ENCODE measurements around the gene HYAL2.
A peak's percentile ranks its signal among the peaks of the same experiment; 100 is the strongest.

The HYAL2 gene

GRCh38 chr3:50358911-50359759 lies 36.6 kb upstream of the HYAL2 start, which contains the start of gene TMEM115 (continued):
- TF ChIP-seq, protein P1, sequence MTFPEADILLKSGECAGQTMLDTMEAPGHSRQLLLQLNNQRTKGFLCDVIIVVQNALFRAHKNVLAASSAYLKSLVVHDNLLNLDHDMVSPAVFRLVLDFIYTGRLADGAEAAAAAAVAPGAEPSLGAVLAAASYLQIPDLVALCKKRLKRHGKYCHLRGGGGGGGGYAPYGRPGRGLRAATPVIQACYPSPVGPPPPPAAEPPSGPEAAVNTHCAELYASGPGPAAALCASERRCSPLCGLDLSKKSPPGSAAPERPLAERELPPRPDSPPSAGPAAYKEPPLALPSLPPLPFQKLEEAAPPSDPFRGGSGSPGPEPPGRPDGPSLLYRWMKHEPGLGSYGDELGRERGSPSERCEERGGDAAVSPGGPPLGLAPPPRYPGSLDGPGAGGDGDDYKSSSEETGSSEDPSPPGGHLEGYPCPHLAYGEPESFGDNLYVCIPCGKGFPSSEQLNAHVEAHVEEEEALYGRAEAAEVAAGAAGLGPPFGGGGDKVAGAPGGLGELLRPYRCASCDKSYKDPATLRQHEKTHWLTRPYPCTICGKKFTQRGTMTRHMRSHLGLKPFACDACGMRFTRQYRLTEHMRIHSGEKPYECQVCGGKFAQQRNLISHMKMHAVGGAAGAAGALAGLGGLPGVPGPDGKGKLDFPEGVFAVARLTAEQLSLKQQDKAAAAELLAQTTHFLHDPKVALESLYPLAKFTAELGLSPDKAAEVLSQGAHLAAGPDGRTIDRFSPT (tag by site-specific recombination; IDR thresholded peaks at IDR 0.05) = peak; percentile 49
- TF ChIP-seq, protein P2, sequence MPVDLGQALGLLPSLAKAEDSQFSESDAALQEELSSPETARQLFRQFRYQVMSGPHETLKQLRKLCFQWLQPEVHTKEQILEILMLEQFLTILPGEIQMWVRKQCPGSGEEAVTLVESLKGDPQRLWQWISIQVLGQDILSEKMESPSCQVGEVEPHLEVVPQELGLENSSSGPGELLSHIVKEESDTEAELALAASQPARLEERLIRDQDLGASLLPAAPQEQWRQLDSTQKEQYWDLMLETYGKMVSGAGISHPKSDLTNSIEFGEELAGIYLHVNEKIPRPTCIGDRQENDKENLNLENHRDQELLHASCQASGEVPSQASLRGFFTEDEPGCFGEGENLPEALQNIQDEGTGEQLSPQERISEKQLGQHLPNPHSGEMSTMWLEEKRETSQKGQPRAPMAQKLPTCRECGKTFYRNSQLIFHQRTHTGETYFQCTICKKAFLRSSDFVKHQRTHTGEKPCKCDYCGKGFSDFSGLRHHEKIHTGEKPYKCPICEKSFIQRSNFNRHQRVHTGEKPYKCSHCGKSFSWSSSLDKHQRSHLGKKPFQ (tag by site-specific recombination; IDR thresholded peaks at IDR 0.05) = no peak
- TF ChIP-seq ZNF585B (tag by site-specific recombination; IDR thresholded peaks at IDR 0.05) = peak; percentile 91
- TF ChIP-seq SP2 (tag by site-specific recombination; IDR thresholded peaks at IDR 0.05) = peak; percentile 66
- peak; percentile 96 for TF ChIP-seq ZBTB20 (tag by site-specific recombination; IDR thresholded peaks at IDR 0.05)
- 0 out of 2 replicates have a peak, but pooled peaks have one; percentile 13 for TF ChIP-seq ZSCAN4 (tag by site-specific recombination; IDR thresholded peaks at IDR 0.05)
- peak; percentile 83 for TF ChIP-seq ZXDB (tag by site-specific recombination; IDR thresholded peaks at IDR 0.05)
- no peak for TF ChIP-seq SCRT2 (tag by site-specific recombination; IDR thresholded peaks at IDR 0.05)
- TF ChIP-seq, protein P3, sequence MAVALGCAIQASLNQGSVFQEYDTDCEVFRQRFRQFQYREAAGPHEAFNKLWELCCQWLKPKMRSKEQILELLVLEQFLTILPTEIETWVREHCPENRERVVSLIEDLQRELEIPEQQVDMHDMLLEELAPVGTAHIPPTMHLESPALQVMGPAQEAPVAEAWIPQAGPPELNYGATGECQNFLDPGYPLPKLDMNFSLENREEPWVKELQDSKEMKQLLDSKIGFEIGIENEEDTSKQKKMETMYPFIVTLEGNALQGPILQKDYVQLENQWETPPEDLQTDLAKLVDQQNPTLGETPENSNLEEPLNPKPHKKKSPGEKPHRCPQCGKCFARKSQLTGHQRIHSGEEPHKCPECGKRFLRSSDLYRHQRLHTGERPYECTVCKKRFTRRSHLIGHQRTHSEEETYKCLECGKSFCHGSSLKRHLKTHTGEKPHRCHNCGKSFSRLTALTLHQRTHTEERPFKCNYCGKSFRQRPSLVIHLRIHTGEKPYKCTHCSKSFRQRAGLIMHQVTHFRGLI (tag by site-specific recombination; IDR thresholded peaks at IDR 0.05) = 0 out of 2 replicates have a peak, but pooled peaks have one; percentile 20
- no peak for TF ChIP-seq ZNF473 (tag by site-specific recombination; IDR thresholded peaks at IDR 0.05)
- TF ChIP-seq PATZ1 (tag by site-specific recombination; IDR thresholded peaks at IDR 0.05) = peak; percentile 75
- TF ChIP-seq SP3 (tag by site-specific recombination; IDR thresholded peaks at IDR 0.05) = peak; percentile 90
- TF ChIP-seq ZNF664 (tag by site-specific recombination; IDR thresholded peaks at IDR 0.05) = no peak
- TF ChIP-seq ZNF621 (tag by site-specific recombination; IDR thresholded peaks at IDR 0.05) = no peak
- TF ChIP-seq ZNF335 (tag by site-specific recombination; conservative IDR thresholded peaks at IDR 0.05) = peak; percentile 99
- peak; percentile 87 for TF ChIP-seq ZSCAN30 (tag by site-specific recombination; IDR thresholded peaks at IDR 0.05)
- 0 out of 2 replicates have a peak, but pooled peaks have one; percentile 63 for TF ChIP-seq ZNF561 (tag by site-specific recombination; IDR thresholded peaks at IDR 0.05; ENCODE audit: borderline replicate concordance)
- TF ChIP-seq, protein P4, sequence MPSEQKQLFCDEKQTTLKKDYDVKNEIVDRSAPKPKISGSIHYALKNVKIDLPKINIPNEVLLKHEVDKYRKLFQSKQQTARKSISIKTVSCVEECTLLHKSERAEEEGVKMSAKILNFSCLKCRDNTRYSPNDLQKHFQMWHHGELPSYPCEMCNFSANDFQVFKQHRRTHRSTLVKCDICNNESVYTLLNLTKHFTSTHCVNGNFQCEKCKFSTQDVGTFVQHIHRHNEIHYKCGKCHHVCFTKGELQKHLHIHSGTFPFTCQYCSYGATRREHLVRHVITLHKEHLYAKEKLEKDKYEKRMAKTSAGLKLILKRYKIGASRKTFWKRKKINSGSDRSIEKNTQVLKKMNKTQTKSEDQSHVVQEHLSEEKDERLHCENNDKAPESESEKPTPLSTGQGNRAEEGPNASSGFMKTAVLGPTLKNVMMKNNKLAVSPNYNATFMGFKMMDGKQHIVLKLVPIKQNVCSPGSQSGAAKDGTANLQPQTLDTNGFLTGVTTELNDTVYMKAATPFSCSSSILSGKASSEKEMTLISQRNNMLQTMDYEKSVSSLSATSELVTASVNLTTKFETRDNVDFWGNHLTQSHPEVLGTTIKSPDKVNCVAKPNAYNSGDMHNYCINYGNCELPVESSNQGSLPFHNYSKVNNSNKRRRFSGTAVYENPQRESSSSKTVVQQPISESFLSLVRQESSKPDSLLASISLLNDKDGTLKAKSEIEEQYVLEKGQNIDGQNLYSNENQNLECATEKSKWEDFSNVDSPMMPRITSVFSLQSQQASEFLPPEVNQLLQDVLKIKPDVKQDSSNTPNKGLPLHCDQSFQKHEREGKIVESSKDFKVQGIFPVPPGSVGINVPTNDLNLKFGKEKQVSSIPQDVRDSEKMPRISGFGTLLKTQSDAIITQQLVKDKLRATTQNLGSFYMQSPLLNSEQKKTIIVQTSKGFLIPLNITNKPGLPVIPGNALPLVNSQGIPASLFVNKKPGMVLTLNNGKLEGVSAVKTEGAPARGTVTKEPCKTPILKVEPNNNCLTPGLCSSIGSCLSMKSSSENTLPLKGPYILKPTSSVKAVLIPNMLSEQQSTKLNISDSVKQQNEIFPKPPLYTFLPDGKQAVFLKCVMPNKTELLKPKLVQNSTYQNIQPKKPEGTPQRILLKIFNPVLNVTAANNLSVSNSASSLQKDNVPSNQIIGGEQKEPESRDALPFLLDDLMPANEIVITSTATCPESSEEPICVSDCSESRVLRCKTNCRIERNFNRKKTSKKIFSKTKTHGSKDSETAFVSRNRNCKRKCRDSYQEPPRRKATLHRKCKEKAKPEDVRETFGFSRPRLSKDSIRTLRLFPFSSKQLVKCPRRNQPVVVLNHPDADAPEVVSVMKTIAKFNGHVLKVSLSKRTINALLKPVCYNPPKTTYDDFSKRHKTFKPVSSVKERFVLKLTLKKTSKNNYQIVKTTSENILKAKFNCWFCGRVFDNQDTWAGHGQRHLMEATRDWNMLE (tag by site-specific recombination; conservative IDR thresholded peaks at IDR 0.05; ENCODE audit: low read depth) = peak; percentile 51; the same call in 1 of the 2 replicates
- 0 out of 2 replicates have a peak, but pooled peaks have one; percentile 14 for TF ChIP-seq ZNF394 (tag by site-specific recombination; IDR thresholded peaks at IDR 0.05; ENCODE audit: borderline replicate concordance)
- TF ChIP-seq, protein P5, sequence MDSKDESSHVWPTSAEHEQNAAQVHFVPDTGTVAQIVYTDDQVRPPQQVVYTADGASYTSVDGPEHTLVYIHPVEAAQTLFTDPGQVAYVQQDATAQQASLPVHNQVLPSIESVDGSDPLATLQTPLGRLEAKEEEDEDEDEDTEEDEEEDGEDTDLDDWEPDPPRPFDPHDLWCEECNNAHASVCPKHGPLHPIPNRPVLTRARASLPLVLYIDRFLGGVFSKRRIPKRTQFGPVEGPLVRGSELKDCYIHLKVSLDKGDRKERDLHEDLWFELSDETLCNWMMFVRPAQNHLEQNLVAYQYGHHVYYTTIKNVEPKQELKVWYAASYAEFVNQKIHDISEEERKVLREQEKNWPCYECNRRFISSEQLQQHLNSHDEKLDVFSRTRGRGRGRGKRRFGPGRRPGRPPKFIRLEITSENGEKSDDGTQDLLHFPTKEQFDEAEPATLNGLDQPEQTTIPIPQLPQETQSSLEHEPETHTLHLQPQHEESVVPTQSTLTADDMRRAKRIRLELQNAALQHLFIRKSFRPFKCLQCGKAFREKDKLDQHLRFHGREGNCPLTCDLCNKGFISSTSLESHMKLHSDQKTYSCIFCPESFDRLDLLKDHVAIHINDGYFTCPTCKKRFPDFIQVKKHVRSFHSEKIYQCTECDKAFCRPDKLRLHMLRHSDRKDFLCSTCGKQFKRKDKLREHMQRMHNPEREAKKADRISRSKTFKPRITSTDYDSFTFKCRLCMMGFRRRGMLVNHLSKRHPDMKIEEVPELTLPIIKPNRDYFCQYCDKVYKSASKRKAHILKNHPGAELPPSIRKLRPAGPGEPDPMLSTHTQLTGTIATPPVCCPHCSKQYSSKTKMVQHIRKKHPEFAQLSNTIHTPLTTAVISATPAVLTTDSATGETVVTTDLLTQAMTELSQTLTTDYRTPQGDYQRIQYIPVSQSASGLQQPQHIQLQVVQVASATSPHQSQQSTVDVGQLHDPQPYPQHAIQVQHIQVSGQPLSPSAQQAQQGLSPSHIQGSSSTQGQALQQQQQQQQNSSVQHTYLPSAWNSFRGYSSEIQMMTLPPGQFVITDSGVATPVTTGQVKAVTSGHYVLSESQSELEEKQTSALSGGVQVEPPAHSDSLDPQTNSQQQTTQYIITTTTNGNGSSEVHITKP (tag by site-specific recombination; IDR thresholded peaks at IDR 0.05) = peak; percentile 75
